SU-DHL-6 (cell line): ENCODE measurements around the gene SLC5A10.

ENCODE experiments used
- EZH2phosphoT487 ChIP-seq: fragments of 200-600 bp; sonication (generic), shearing (Covaris generic); conservative IDR thresholded peaks from 2 replicates; pipeline ENCODE4 v1.6.1; 2018; ENCODE audit warnings: mild to moderate bottlenecking, antibody characterized with exemption, low read length, moderate library complexity, mixed read lengths
- TF ChIP-seq, protein P1 (sequence below): fragments of 200-600 bp; sonication (generic); IDR thresholded peaks from one replicate; pipeline ENCODE4 v1.5.1; 2017; ENCODE audit warnings: antibody characterized with exemption, mild to moderate bottlenecking, low read length, moderate library complexity; ENCODE audit not compliant: insufficient read depth, poor library complexity, severe bottlenecking

DNA sequence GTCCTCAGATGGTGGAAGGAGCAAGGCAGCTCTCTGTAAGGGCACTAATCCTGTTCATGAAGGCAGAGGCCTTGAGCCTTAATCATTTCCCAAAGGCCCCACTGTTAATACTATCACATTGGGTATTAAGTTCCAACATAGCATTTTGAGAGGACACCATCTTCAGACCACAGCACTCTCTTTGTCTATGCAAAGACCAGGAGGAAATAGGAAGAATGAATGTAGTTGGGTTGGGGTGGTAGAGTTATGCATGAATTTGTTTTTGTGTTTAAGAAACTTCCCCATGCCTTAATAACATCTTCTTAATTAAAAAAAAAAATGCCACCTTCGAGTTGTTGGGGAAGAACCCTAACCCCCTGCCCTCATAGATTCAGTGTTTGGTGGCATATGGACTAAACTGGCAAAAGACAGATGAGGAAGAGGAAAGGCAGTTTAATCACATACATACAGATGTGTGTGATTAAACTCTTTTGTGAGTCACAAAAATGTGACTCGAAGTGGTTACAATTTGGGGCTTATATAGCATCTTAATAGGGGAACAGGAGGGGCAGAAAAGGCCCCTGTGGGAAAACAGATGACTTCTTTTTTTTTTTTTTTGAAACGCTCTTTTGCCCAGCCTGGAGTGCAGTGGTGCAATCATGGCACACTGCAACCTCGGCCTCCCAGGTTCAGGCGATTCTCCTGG lies 35.0 kb upstream of the SLC5A10 start:
- TF ChIP-seq, protein P1, sequence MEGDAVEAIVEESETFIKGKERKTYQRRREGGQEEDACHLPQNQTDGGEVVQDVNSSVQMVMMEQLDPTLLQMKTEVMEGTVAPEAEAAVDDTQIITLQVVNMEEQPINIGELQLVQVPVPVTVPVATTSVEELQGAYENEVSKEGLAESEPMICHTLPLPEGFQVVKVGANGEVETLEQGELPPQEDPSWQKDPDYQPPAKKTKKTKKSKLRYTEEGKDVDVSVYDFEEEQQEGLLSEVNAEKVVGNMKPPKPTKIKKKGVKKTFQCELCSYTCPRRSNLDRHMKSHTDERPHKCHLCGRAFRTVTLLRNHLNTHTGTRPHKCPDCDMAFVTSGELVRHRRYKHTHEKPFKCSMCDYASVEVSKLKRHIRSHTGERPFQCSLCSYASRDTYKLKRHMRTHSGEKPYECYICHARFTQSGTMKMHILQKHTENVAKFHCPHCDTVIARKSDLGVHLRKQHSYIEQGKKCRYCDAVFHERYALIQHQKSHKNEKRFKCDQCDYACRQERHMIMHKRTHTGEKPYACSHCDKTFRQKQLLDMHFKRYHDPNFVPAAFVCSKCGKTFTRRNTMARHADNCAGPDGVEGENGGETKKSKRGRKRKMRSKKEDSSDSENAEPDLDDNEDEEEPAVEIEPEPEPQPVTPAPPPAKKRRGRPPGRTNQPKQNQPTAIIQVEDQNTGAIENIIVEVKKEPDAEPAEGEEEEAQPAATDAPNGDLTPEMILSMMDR = no peak
- TF ChIP-seq EZH2phosphoT487 = no peak
